HuH-7.5 (cell line): ENCODE results near the gene POLR2E.
A peak's percentile ranks its signal among the peaks of the same experiment; 100 is the strongest.

Experiments used
- DNase-seq: peaks from one replicate; pipeline ENCODE4 v3.0.0; 2011; ENCODE audit warnings: low spot score

POLR2E gene

GRCh38 chr19:1110809-1111640 lies 15.8 kb upstream of the POLR2E start:
- DNase-seq: no peak

- no peak for DNase-seq
Observed at GRCh38 chr19:1109697-1110671, 14.8 kb upstream of the POLR2E start.

GRCh38 chr19:1109032-1109551 lies 13.9 kb upstream of the POLR2E start:
- no peak for DNase-seq

GRCh38 chr19:1108291-1109031 lies 13.3 kb upstream of the POLR2E start:
- DNase-seq: no peak

GRCh38 chr19:1107661-1108261 lies 12.6 kb upstream of the POLR2E start:
- no peak for DNase-seq

- no peak for DNase-seq
Observed at GRCh38 chr19:1106841-1107660, 11.9 kb upstream of the POLR2E start.

- no peak for DNase-seq
Observed at GRCh38 chr19:1105873-1106840, 11.0 kb upstream of the POLR2E start.

- peak; percentile 88 for DNase-seq
Observed at GRCh38 chr19:1105008-1105872, 10.1 kb upstream of the POLR2E start.

- DNase-seq: peak; percentile 98
Observed at GRCh38 chr19:1104311-1105007, 9.3 kb upstream of the POLR2E start.

- DNase-seq: peak; percentile 100
Observed at GRCh38 chr19:1103708-1104310, 8.6 kb upstream of the POLR2E start, which contains the start of gene GPX4. Gene GPX4, plus strand, starts transcription at chr19:1103994. Its CDS starts 50 bp downstream, at chr19:1104044.

GRCh38 chr19:1103132-1103707 lies 8.0 kb upstream of the POLR2E start:
- DNase-seq: no peak

- DNase-seq: no peak
Observed at GRCh38 chr19:1102407-1103131, 7.4 kb upstream of the POLR2E start.

- no peak for DNase-seq
Observed at GRCh38 chr19:1101337-1101698, 6.1 kb upstream of the POLR2E start.

- DNase-seq: peak; percentile 78
Observed at GRCh38 chr19:1098177-1099051, 3.2 kb upstream of the POLR2E start.

GRCh38 chr19:1097810-1098176 lies 2.6 kb upstream of the POLR2E start:
- peak; percentile 80 for DNase-seq
